Right kidney (tissue), 9 donors: ENCODE data around the gene UBE2D2.
"Not testable (repeated sequence)": the region's sequence is repeated elsewhere in the genome, so short reads cannot be mapped to it uniquely, and the experiment has no call there.

Experiments
- DNase-seq: peaks from one replicate; pipeline ENCODE4 v3.0.0-alpha.2; 2016
- long read RNA-seq, 8 donors: transcript quantifications; one replicate each; lab custom pipeline, GENCODE V29; 2026

Gene UBE2D2
- long read RNA-seq, donor 1, transcript UBE2D2-202 (7 exons, 2,702 nt), result major isoform, 86 of 198 reads
- long read RNA-seq, donor 1, partial matches to known transcripts, result 103 of 198 reads
- long read RNA-seq, donor 1, other reads (novel, unspliced or antisense), result 9 of 198 reads
- long read RNA-seq, donor 2, transcript UBE2D2-202 (7 exons, 2,702 nt), result major isoform, 47 of 106 reads
- long read RNA-seq, donor 2, partial matches to known transcripts, result 55 of 106 reads
- long read RNA-seq, donor 2, other reads (novel, unspliced or antisense), result 0 of 106 reads
- long read RNA-seq, donor 3, transcript UBE2D2-202 (7 exons, 2,702 nt), result major isoform, 27 of 62 reads
- long read RNA-seq, donor 3, partial matches to known transcripts, result 35 of 62 reads
- long read RNA-seq, donor 3, other reads (novel, unspliced or antisense), result 0 of 62 reads
- long read RNA-seq, donor 4, transcript UBE2D2-202 (7 exons, 2,702 nt), result major isoform, 54 of 106 reads
- long read RNA-seq, donor 4, partial matches to known transcripts, result 49 of 106 reads
- long read RNA-seq, donor 4, other reads (novel, unspliced or antisense), result 0 of 106 reads
- long read RNA-seq, donor 5, transcript UBE2D2-202 (7 exons, 2,702 nt), result major isoform, 83 of 176 reads
- long read RNA-seq, donor 5, partial matches to known transcripts, result 79 of 176 reads
- long read RNA-seq, donor 5, other reads (novel, unspliced or antisense), result 12 of 176 reads
- long read RNA-seq, donor 6, transcript UBE2D2-202 (7 exons, 2,702 nt), result major isoform, 58 of 147 reads
- long read RNA-seq, donor 6, partial matches to known transcripts, result 79 of 147 reads
- long read RNA-seq, donor 6, other reads (novel, unspliced or antisense), result 5 of 147 reads
- long read RNA-seq, donor 7, transcript UBE2D2-202 (7 exons, 2,702 nt), result major isoform, 114 of 292 reads
- long read RNA-seq, donor 7, partial matches to known transcripts, result 153 of 292 reads
- long read RNA-seq, donor 7, other reads (novel, unspliced or antisense), result 20 of 292 reads
- long read RNA-seq, donor 8, transcript UBE2D2-202 (7 exons, 2,702 nt), result major isoform, 60 of 139 reads
- long read RNA-seq, donor 8, partial matches to known transcripts, result 64 of 139 reads
- long read RNA-seq, donor 8, other reads (novel, unspliced or antisense), result 14 of 139 reads

GRCh38 chr5:139560752-139561654, at the start of gene UBE2D2:
TSS of gene UBE2D2 (plus strand) at chr5:139561339. CDS start at chr5:139561792, 453 bp downstream.
- DNase-seq, result peak; percentile 97

- no peak for DNase-seq
These were observed 48.3 kb upstream of the UBE2D2 start for GRCh38 chr5:139512786-139513390.

GRCh38 chr5:139513434-139513833, 47.7 kb upstream of the UBE2D2 start:
- DNase-seq, result not testable (repeated sequence)

- no peak for DNase-seq
These were observed 47.2 kb upstream of the UBE2D2 start for GRCh38 chr5:139513852-139514485.

GRCh38 chr5:139514486-139514856, 46.7 kb upstream of the UBE2D2 start:
- DNase-seq, result no peak

- peak; percentile 99 for DNase-seq
These were observed 43.2 kb upstream of the UBE2D2 start for GRCh38 chr5:139517683-139518564.

- no peak for DNase-seq
These were observed 37.3 kb upstream of the UBE2D2 start for GRCh38 chr5:139523635-139524445.

GRCh38 chr5:139524446-139524845, 36.7 kb upstream of the UBE2D2 start:
- DNase-seq, result no peak

- no peak for DNase-seq
These were observed 36.1 kb upstream of the UBE2D2 start for GRCh38 chr5:139524940-139525585.

- DNase-seq, result not testable (repeated sequence)
These were observed 35.4 kb upstream of the UBE2D2 start for GRCh38 chr5:139525586-139526308.

- DNase-seq, result not testable (repeated sequence)
These were observed 34.6 kb upstream of the UBE2D2 start for GRCh38 chr5:139526309-139527089.

- DNase-seq, result not testable (repeated sequence)
These were observed 34.1 kb upstream of the UBE2D2 start for GRCh38 chr5:139527090-139527470.

- not testable (repeated sequence) for DNase-seq
These were observed 33.2 kb upstream of the UBE2D2 start for GRCh38 chr5:139527896-139528467.

GRCh38 chr5:139528695-139529094, 32.4 kb upstream of the UBE2D2 start:
- not testable (repeated sequence) for DNase-seq

- DNase-seq, result not testable (repeated sequence)
These were observed 31.1 kb upstream of the UBE2D2 start for GRCh38 chr5:139530079-139530478.

- DNase-seq, result no peak
These were observed 29.4 kb upstream of the UBE2D2 start for GRCh38 chr5:139531772-139532169.
